GM23338 (cell line): Measurements from ENCODE around the gene CNTNAP2.
A peak's percentile ranks its signal among the peaks of the same experiment; 100 is the strongest.

Experiments
- CREB1 ChIP-seq: fragments of 250-450 bp; sonication (Bioruptor Pico); IDR thresholded peaks from 2 replicates; pipeline ENCODE4 v1.5.0; 2020; ENCODE audit warnings: low read depth, mild to moderate bottlenecking, moderate library complexity
- CTCF ChIP-seq, 2 experiments: fragments of 200-600 bp in 1 of 2; sonication (generic) in 1 of 2; conservative IDR thresholded peaks; 2 replicates each; pipeline versions ENCODE4 v1.5.1 to v1.6.1; 2016 to 2017; ENCODE audit warnings: antibody characterized with exemption in 2 of 2, low read depth in 2 of 2, mild to moderate bottlenecking in 2 of 2, moderate library complexity in 1 of 2
- EZH2 ChIP-seq: fragments of 200-600 bp; sonication (generic); IDR thresholded peaks from one replicate; pipeline ENCODE4 v1.8.0; 2017; ENCODE audit warnings: antibody characterized with exemption, mild to moderate bottlenecking, low read depth; ENCODE audit not compliant: unreplicated experiment
- EZH2phosphoT487 ChIP-seq: fragments of 200-600 bp; sonication (generic); IDR thresholded peaks from one replicate; pipeline ENCODE4 v1.8.1; 2018; ENCODE audit warnings: antibody characterized with exemption; ENCODE audit not compliant: unreplicated experiment
- REST ChIP-seq: IDR thresholded peaks from one replicate; pipeline ENCODE4 v1.6.1; 2018; ENCODE audit warnings: antibody characterized with exemption; ENCODE audit not compliant: unreplicated experiment

DNA sequence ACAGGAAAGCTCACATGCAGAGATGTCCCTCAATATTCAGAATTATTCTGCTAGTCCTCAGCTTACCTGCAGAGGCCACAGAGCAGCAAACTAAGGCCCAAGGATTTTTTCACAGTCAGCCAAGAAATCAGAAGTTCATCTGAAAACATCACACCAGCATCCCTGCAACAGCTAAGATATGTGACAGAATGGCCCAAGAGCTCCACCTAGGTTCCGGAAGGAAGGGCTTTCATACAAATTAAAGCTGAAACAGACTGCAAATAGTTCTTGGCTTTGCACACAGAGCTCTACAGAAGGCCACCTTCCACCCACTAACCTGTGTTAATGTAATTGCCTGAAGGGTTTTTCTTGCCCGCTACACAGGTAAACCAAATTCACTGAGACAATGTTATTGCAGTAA lies 2035.2 kb downstream of the CNTNAP2 start:
- TF ChIP-seq CTCF (conservative IDR thresholded peaks at IDR 0.05; ENCODE audit: low read depth in 2 of 2) (peak; percentile 19 to 32; a peak in 2 of 4 replicates), EZH2 (no peak), CREB1 (no peak), EZH2phosphoT487 (no peak), REST (no peak)
